Natural killer cell treated with Interleukin-12 subunit alpha and Interleukin-12 subunit beta and Interleukin-15 and Interleukin-18, amount 100 ng/mL, for 72 hours (primary cell): Measurements from ENCODE around the gene USP43. TPM values are rescaled to one million over a fixed set of nuclear protein-coding genes. Genes with fewer than 3 reads are reported as not detected.

Experiments used
- ATAC-seq, 2 donors: fragments of 150-1000 bp; cut with Tn5 transposase in 1 of 2; sonication (Bioruptor Pico), chemical (Tn5 transposase) in 1 of 2; 2 replicates each; pipeline ENCODE4 v1.10.0; 2021
- DNase-seq: peaks from one replicate; pipeline ENCODE4 v3.0.0; 2022; ENCODE audit warnings: low spot score
- H3K27ac Mint-ChIP-seq, 2 donors: 1 replicate in 1 of 2; 2 replicates in 1 of 2; pipeline ENCODE4 v1.8.0; 2022; ENCODE audit warnings: mixed read lengths in 2 of 2, mild to moderate bottlenecking in 1 of 2, moderate library complexity in 1 of 2
- H3K27me3 Mint-ChIP-seq, 2 donors: 1 replicate in 1 of 2; 2 replicates in 1 of 2; pipeline ENCODE4 v1.8.0; 2022; ENCODE audit warnings: mixed read lengths in 2 of 2
- H3K36me3 Mint-ChIP-seq: one replicate; pipeline ENCODE4 v1.8.0; 2022; ENCODE audit warnings: mixed read lengths
- H3K4me1 Mint-ChIP-seq, 2 donors: 1 replicate in 1 of 2; 2 replicates in 1 of 2; pipeline ENCODE4 v1.8.0; 2022; ENCODE audit warnings: low read depth in 2 of 2, mixed read lengths in 2 of 2, mild to moderate bottlenecking in 1 of 2
- H3K4me3 Mint-ChIP-seq: one replicate; pipeline ENCODE4 v1.8.0; 2022; ENCODE audit warnings: mixed read lengths
- H3K9me3 Mint-ChIP-seq: 2 replicates; pipeline ENCODE4 v1.8.0; 2022; ENCODE audit warnings: mixed read lengths
- total RNA-seq, 2 donors: library from RNA; stranded (reverse); gene quantifications; one replicate each; pipeline ENCODE4 v1.2.3, GENCODE V29; 2022

Gene USP43
- total RNA-seq, 2 donors from 2014 or later: 0.59 to 0.95 TPM

GRCh38 chr17:9671559-9671958 lies 26.2 kb downstream of the USP43 start:
- no peaks in the 10 kb centered on the region for H3K36me3 Mint-ChIP-seq
- H3K4me3 Mint-ChIP-seq: no peak overlapping the region
- DNase-seq (no peak), ATAC-seq (no peak)
- no peaks in the 10 kb centered on the region for H3K9me3 Mint-ChIP-seq
- peaks cover 3 to 6% of the 10 kb centered on the region in 2 donors for H3K27me3 Mint-ChIP-seq
- peaks cover 5 to 18% of the 10 kb centered on the region in 2 donors for H3K4me1 Mint-ChIP-seq
- H3K27ac Mint-ChIP-seq: no peak overlapping the region

DNA sequence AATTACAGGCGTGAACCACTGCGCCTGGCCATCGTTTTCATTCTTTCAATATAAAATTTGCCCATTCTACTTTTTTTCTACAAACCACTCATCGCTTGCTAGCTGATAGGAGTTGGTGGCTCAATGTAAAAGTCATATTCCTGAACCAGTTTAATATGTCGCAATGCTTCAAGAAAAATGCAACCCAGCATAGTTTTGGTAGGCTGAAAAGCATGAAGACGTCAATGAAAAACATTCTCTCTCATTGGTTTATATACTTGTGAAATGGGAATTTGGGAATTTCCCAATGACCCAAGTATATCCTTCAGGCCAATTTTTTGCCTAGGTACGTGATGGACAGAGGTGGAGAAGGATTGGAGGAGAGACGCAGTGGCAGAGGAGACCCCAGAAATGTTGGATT lies 26.9 kb downstream of the USP43 start:
- H3K27me3 Mint-ChIP-seq: peaks cover 3 to 6% of the 10 kb centered on the region in 2 donors
- no peaks in the 10 kb centered on the region for H3K9me3 Mint-ChIP-seq
- H3K27ac Mint-ChIP-seq: no peak overlapping the region
- no peak overlapping the region for H3K4me3 Mint-ChIP-seq
- H3K4me1 Mint-ChIP-seq: peaks cover 0 to 13% of the 10 kb centered on the region in 2 donors
- no peaks in the 10 kb centered on the region for H3K36me3 Mint-ChIP-seq
- ATAC-seq (no peak), DNase-seq (no peak)

- Mint-ChIP-seq H3K4me1 (peaks cover 0 to 13% of the 10 kb centered on the region in 2 donors), H3K27me3 (peaks cover 3 to 6% of the 10 kb centered on the region in 2 donors), H3K4me3 (no peak overlapping the region), H3K27ac (no peak overlapping the region), H3K9me3 (no peaks in the 10 kb centered on the region), H3K36me3 (no peaks in the 10 kb centered on the region)
- ATAC-seq (no peak), DNase-seq (no peak)
Observed at GRCh38 chr17:9672691-9673090, 27.4 kb downstream of the USP43 start.

DNA sequence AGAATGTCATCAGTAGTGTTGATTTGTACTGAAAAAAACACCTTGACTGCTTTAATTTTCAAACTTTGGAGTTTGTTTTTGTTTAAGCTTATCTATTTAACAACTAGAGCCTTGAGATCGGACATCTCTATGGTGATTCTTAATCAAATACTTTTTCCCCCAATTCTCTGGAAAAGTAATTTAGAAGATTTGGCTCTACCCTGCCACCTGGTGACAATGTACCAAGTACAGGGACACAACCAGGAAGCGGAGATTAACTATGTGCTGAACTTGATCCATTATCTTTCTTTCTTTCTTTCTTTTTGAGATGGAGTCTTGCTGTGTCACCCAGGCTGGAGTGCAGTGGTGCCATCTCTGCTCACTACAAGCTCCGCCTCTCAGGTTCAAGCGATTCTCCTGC lies 30.8 kb downstream of the USP43 start:
- ATAC-seq (no peak), DNase-seq (no peak)
- Mint-ChIP-seq H3K9me3 (peaks cover 4% of the 10 kb centered on the region), H3K36me3 (peaks cover 8% of the 10 kb centered on the region), H3K27ac (no peak overlapping the region), H3K4me3 (no peak overlapping the region), H3K4me1 (no peaks in the 10 kb centered on the region), H3K27me3 (no peaks in the 10 kb centered on the region)

DNA sequence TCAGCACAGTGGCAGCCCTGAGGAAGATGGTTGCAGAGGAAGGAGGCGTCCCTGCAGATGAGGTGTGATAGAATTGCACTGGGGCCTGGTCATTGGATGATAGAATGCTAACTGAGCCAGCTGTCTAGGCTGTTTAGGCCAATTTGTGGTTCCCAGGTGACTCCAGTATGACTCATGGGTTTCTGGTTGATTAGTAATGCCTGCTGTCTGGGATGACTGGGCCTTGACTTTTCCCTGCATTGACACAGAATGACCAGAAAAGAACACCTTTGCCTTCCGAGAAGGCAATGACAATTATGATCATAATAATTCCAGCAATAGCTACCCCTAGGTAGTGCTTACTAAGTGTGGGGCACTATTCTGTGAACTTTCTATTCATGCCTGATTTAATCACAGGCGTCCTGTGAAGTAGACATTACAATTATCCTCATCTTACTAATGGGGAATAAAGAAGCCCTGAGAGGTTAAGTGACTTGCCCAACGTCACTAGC lies 31.5 kb downstream of the USP43 start:
- H3K4me3 Mint-ChIP-seq: no peak overlapping the region
- peaks cover 4% of the 10 kb centered on the region for H3K9me3 Mint-ChIP-seq
- ATAC-seq: peak; percentile 67 to 69
- no peaks in the 10 kb centered on the region for H3K4me1 Mint-ChIP-seq
- H3K27ac Mint-ChIP-seq: peak overlapping the region in 1 of 2 donors; percentile 37
- peaks cover 8% of the 10 kb centered on the region for H3K36me3 Mint-ChIP-seq
- no peaks in the 10 kb centered on the region for H3K27me3 Mint-ChIP-seq
- DNase-seq: no peak

- Mint-ChIP-seq H3K4me3 (no peak overlapping the region), H3K27me3 (no peaks in the 10 kb centered on the region), H3K9me3 (peaks cover 4% of the 10 kb centered on the region), H3K27ac (peak overlapping the region in 1 of 2 donors; percentile 37), H3K4me1 (no peaks in the 10 kb centered on the region), H3K36me3 (peaks cover 8% of the 10 kb centered on the region)
- no peak for DNase-seq
- ATAC-seq: no peak
Observed at GRCh38 chr17:9677411-9677810, 32.1 kb downstream of the USP43 start.

GRCh38 chr17:9677896-9678295 lies 32.6 kb downstream of the USP43 start:
- ATAC-seq (no peak), DNase-seq (no peak)
- no peak overlapping the region for H3K4me3 Mint-ChIP-seq
- no peak overlapping the region for H3K27ac Mint-ChIP-seq
- H3K27me3 Mint-ChIP-seq: no peaks in the 10 kb centered on the region
- peaks cover 8% of the 10 kb centered on the region for H3K36me3 Mint-ChIP-seq
- no peaks in the 10 kb centered on the region for H3K4me1 Mint-ChIP-seq
- peaks cover 4% of the 10 kb centered on the region for H3K9me3 Mint-ChIP-seq

DNA sequence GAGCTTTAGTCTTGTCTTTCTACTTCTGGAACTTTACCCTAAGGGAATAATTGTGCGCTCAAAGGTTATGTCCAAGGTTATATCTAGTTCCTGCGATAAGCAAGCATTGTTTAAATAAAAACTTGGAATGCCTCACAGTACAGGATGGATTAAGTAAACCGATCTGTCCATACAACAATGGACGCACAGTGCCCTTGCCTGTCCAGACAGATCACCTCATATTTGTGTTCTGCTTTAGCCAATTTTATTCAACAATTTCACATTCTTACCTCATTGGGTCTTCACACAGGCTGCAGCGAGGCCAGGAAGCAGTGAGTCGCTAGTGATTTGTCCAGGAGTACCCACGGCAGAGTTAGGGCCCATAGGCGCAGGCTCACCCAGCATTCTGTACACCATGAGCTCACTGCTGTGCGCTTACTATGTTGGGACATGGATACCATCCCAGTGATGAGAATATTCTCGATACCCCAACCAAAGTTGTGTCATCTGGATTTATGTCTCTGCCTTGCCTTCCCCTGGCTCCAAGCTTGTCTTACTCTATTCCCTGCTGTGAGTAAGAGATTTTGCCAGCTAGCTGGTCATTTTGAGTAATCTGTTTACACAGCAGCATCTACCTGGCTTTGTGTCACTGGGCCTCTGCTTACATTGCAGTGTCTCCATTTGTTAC lies 39.8 kb downstream of the USP43 start:
- Mint-ChIP-seq H3K9me3 (peaks cover 2% of the 10 kb centered on the region), H3K27ac (no peak overlapping the region), H3K36me3 (peaks cover 4% of the 10 kb centered on the region), H3K4me1 (no peaks in the 10 kb centered on the region), H3K27me3 (no peaks in the 10 kb centered on the region), H3K4me3 (no peak overlapping the region)
- no peak for DNase-seq
- peak in 1 of 2 donors; percentile 28 for ATAC-seq

GRCh38 chr17:9693755-9694154 lies 48.4 kb downstream of the USP43 start:
- H3K27me3 Mint-ChIP-seq: no peaks in the 10 kb centered on the region

DNA sequence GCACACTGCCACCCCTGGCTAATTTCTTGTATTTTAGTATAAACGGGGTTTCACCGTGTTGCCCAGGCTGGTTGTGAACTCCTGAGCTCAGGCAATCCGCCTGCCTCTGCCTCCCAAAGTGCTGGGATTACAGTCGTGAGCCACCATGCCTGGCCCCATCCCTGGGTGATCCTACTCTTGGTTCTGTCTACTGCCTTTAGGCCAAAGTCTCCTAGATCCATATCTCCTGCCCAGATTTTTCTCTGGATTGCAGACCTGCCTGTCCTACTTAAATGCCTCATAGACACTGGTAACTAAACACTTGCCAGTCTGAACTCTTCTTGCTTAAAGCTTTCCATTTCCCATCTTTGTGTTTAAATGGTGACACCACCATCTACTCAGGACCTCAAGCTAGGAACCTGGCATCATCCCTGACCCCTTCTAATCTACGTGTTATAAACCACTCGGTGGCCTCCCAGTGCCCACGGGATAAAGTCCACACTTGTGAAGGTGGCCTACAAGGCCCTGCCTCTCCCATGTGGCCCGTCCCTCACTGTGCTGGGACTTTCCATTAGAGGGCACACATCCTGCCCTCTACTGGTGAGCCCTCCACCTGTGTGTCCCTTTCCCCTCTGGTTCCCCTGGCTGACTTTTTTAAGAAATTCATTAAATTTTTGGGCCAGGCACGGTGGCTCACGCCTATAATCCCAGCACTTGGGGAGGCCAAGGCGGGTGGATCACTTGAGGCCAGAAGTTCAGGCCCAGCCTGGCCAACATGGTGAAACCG lies 51.1 kb downstream of the USP43 start:
- no peaks in the 10 kb centered on the region for H3K4me1 Mint-ChIP-seq
- H3K4me3 Mint-ChIP-seq: no peak overlapping the region
- no peak for ATAC-seq
- H3K36me3 Mint-ChIP-seq: no peaks in the 10 kb centered on the region
- H3K27me3 Mint-ChIP-seq: no peaks in the 10 kb centered on the region
- H3K9me3 Mint-ChIP-seq: no peaks in the 10 kb centered on the region
- no peak overlapping the region for H3K27ac Mint-ChIP-seq
- no peak for DNase-seq

More at GRCh38 chr17:9693755-9694154, 48.4 kb downstream of the USP43 start:
- DNase-seq (no peak), ATAC-seq (no peak)
- Mint-ChIP-seq H3K27ac (no peak overlapping the region), H3K4me3 (no peak overlapping the region), H3K36me3 (no peaks in the 10 kb centered on the region), H3K9me3 (no peaks in the 10 kb centered on the region), H3K4me1 (no peaks in the 10 kb centered on the region)

GRCh38 chr17:9700136-9700535 lies 54.8 kb downstream of the USP43 start:
- H3K27me3 Mint-ChIP-seq: no peaks in the 10 kb centered on the region
- H3K4me1 Mint-ChIP-seq: no peaks in the 10 kb centered on the region
- DNase-seq (no peak), ATAC-seq (no peak)
- no peak overlapping the region for H3K4me3 Mint-ChIP-seq
- H3K9me3 Mint-ChIP-seq: no peaks in the 10 kb centered on the region
- no peak overlapping the region for H3K27ac Mint-ChIP-seq
- H3K36me3 Mint-ChIP-seq: no peaks in the 10 kb centered on the region

- Mint-ChIP-seq H3K9me3 (no peaks in the 10 kb centered on the region), H3K27ac (no peak overlapping the region), H3K36me3 (no peaks in the 10 kb centered on the region), H3K4me3 (no peak overlapping the region), H3K4me1 (no peaks in the 10 kb centered on the region), H3K27me3 (no peaks in the 10 kb centered on the region)
- DNase-seq (no peak), ATAC-seq (peak in 1 of 2 donors; percentile 15)
Observed at GRCh38 chr17:9700754-9701476, 55.6 kb downstream of the USP43 start.

GRCh38 chr17:9702482-9702881 lies 57.2 kb downstream of the USP43 start:
- no peaks in the 10 kb centered on the region for H3K9me3 Mint-ChIP-seq
- H3K27me3 Mint-ChIP-seq: no peaks in the 10 kb centered on the region
- ATAC-seq: no peak
- H3K4me3 Mint-ChIP-seq: no peak overlapping the region
- no peaks in the 10 kb centered on the region for H3K4me1 Mint-ChIP-seq
- no peak for DNase-seq
- no peaks in the 10 kb centered on the region for H3K36me3 Mint-ChIP-seq
- no peak overlapping the region for H3K27ac Mint-ChIP-seq
